Left ventricle myocardium inferior (tissue), 1 donor: ENCODE results near the gene RERE. TPM values are rescaled to one million over a fixed set of nuclear protein-coding genes. Genes with fewer than 3 reads are reported as not detected.

ENCODE experiments used
- DNase-seq: peaks from one replicate; pipeline ENCODE4 v3.0.0-alpha.2; 2020
- H3K27ac ChIP-seq: fragments of 200-600 bp; replicated peaks from 2 replicates; pipeline ENCODE4 v1.8.0; 2021
- H3K27me3 ChIP-seq: fragments of 200-600 bp; 2 replicates; pipeline ENCODE4 v1.8.0; 2021; ENCODE audit warnings: low read depth
- H3K36me3 ChIP-seq: fragments of 200-600 bp; 2 replicates; pipeline ENCODE4 v1.8.0; 2021
- H3K4me1 ChIP-seq: fragments of 200-600 bp; 2 replicates; pipeline ENCODE4 v1.8.0; 2021
- H3K4me3 ChIP-seq: fragments of 200-600 bp; 2 replicates; pipeline ENCODE4 v1.8.0; 2021; ENCODE audit warnings: mild to moderate bottlenecking, moderate library complexity
- H3K9me3 ChIP-seq: fragments of 200-600 bp; replicated peaks from 2 replicates; pipeline ENCODE4 v1.8.0; 2021
- CTCF ChIP-seq: fragments of 200-600 bp; IDR thresholded peaks from 2 replicates; pipeline ENCODE4 v1.8.0; 2021; ENCODE audit warnings: antibody characterized with exemption, mild to moderate bottlenecking, borderline replicate concordance
- intact Hi-C: fragments of 100-400 bp; cut with micrococcal nuclease; formaldehyde crosslinking; loops from one replicate; pipeline ENCODE4 v1.11.0; 2022
- total RNA-seq: library from RNA; stranded (reverse); fragmentation: NEBNext Ultra II Directional; extraction: Animal tissue kit (Norgen Biotek cat#: 25700); gene quantifications from one replicate; pipeline ENCODE4 v1.2.1, GENCODE V29; 2021
- donor health status: DM: no; HTN: yes; CAD: no; lungs with severe emphysema.

The RERE gene
- total RNA-seq, 1 donor from 2014 or later, result 141 TPM

- Histone ChIP-seq H3K27ac (peak overlapping the region; percentile 94), H3K4me3 (no peak overlapping the region), H3K27me3 (no peaks in the 10 kb centered on the region), H3K4me1 (peaks cover 97% of the 10 kb centered on the region), H3K36me3 (no peaks in the 10 kb centered on the region), H3K9me3 (no peaks in the 10 kb centered on the region)
- intact Hi-C loops, result no loop called here
- DNase-seq, result no peak
- no peak for TF ChIP-seq CTCF
Measured at GRCh38 chr1:8378981-8379470, 438.4 kb downstream of the RERE start.

- Histone ChIP-seq H3K27me3 (no peaks in the 10 kb centered on the region), H3K4me3 (no peak overlapping the region), H3K27ac (peak overlapping the region; percentile 94), H3K36me3 (no peaks in the 10 kb centered on the region), H3K4me1 (peaks cover 97% of the 10 kb centered on the region), H3K9me3 (no peaks in the 10 kb centered on the region)
- no peak for TF ChIP-seq CTCF
- DNase-seq, result no peak
- intact Hi-C loops, result no loop called here
Measured at GRCh38 chr1:8378178-8378577, 439.3 kb downstream of the RERE start.

GRCh38 chr1:8377271-8377981 is 440.0 kb downstream of the RERE start:
- intact Hi-C loops, result no loop called here
- no peaks in the 10 kb centered on the region for H3K9me3 ChIP-seq
- H3K27me3 ChIP-seq, result no peaks in the 10 kb centered on the region
- no peaks in the 10 kb centered on the region for H3K36me3 ChIP-seq
- H3K27ac ChIP-seq, result peak overlapping the region; percentile 94
- DNase-seq, result no peak
- H3K4me1 ChIP-seq, result peaks cover 97% of the 10 kb centered on the region
- no peak overlapping the region for H3K4me3 ChIP-seq
- TF ChIP-seq CTCF, result no peak

DNA sequence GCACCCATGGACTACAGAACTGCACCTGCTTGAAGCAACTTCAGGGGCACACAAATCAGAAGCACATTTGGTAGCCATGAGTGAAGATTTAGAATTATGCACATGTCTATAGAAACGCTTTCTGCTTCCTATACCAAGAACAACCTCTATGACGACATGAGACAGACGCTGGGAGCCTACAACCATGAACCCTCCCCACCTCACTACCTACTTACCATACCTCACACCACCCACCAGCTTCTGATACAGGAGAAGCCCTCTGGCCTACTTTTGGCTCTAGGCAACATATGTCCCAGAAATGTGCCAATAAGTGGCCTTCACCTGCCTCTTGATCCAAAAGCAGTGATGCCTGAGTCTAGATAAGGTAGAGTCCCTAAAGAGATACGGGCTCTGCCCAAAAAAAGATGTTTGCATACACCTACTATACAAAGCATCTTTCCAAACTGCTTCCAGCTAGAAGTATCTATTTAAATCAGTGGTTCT is 441.0 kb downstream of the RERE start:
- peaks cover 97% of the 10 kb centered on the region for H3K4me1 ChIP-seq
- TF ChIP-seq CTCF, result no peak
- H3K9me3 ChIP-seq, result no peaks in the 10 kb centered on the region
- no peaks in the 10 kb centered on the region for H3K27me3 ChIP-seq
- H3K27ac ChIP-seq, result peak overlapping the region; percentile 94
- intact Hi-C loops, result no loop called here
- H3K36me3 ChIP-seq, result no peaks in the 10 kb centered on the region
- H3K4me3 ChIP-seq, result no peak overlapping the region
- no peak for DNase-seq

DNA sequence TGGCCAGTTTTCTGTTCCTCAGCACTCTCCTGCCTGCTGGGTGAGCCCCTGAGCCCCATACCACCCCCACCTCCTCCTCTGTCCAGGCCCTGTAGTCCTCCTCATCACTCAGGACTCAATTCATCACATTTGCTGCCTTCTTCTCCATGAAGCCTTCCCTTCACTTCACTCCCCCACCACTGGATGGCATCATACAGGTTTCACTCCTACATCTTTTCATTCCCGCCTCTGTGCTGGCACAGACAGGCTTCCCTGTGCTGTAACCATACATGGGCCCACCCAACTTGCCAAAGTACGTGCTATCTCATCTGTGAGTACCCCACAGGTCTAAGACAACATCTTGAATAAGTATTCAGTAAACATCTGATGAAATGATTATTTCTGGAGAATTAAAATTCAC is 442.6 kb downstream of the RERE start:
- Histone ChIP-seq H3K9me3 (no peaks in the 10 kb centered on the region), H3K36me3 (no peaks in the 10 kb centered on the region), H3K4me3 (no peak overlapping the region), H3K27me3 (no peaks in the 10 kb centered on the region), H3K27ac (peak overlapping the region; percentile 94), H3K4me1 (peaks cover 97% of the 10 kb centered on the region)
- intact Hi-C loops, result no loop called here
- TF ChIP-seq CTCF, result peak; percentile 48
- no peak for DNase-seq
